Chondrocyte (in vitro differentiated cells): ENCODE measurements around the gene UMAD1. TPM values are rescaled to one million over a fixed set of nuclear protein-coding genes. Genes with fewer than 3 reads are reported as not detected.

Experiments
- DNase-seq: peaks from one replicate; pipeline ENCODE4 v3.0.0; 2021; ENCODE audit warnings: mixed read lengths, low spot score
- H3K27ac Mint-ChIP-seq: one replicate; pipeline ENCODE4 v1.8.0; 2021; ENCODE audit warnings: mild to moderate bottlenecking, moderate library complexity, mixed read lengths; ENCODE audit not compliant: unreplicated experiment
- H3K27me3 Mint-ChIP-seq: 2 replicates; pipeline ENCODE4 v1.8.0; 2021; ENCODE audit warnings: low read depth, mixed read lengths
- H3K36me3 Mint-ChIP-seq: 2 replicates; pipeline ENCODE4 v1.8.0; 2021; ENCODE audit warnings: low read depth, mixed read lengths
- H3K4me1 Mint-ChIP-seq: 2 replicates; pipeline ENCODE4 v1.8.0; 2021; ENCODE audit warnings: low read depth, mild to moderate bottlenecking, mixed read lengths
- H3K4me3 Mint-ChIP-seq: one replicate; pipeline ENCODE4 v1.8.0; 2021; ENCODE audit warnings: mild to moderate bottlenecking, moderate library complexity, mixed read lengths; ENCODE audit not compliant: unreplicated experiment
- H3K9me3 Mint-ChIP-seq: 2 replicates; pipeline ENCODE4 v1.8.0; 2021; ENCODE audit warnings: low read depth, mixed read lengths
- CTCF ChIP-seq: fragments of 200-600 bp; sonication (generic); IDR thresholded peaks from 2 replicates; pipeline ENCODE4 v1.5.0; 2021; ENCODE audit warnings: antibody characterized with exemption, mild to moderate bottlenecking, moderate library complexity
- total RNA-seq: library from RNA; stranded (reverse); gene quantifications from 3 replicates; pipeline ENCODE4 v1.2.1, GENCODE V29; 2021

Gene UMAD1
- total RNA-seq, 1 donor from 2014 or later: 5.5 TPM

- no peak overlapping the region for H3K4me3 Mint-ChIP-seq
- TF ChIP-seq CTCF: no peak
- H3K9me3 Mint-ChIP-seq: no peaks in the 10 kb centered on the region
- no peak for DNase-seq
- H3K4me1 Mint-ChIP-seq: no peaks in the 10 kb centered on the region
- no peak overlapping the region for H3K27ac Mint-ChIP-seq
- no peaks in the 10 kb centered on the region for H3K27me3 Mint-ChIP-seq
- peaks cover 3% of the 10 kb centered on the region for H3K36me3 Mint-ChIP-seq
Observed at GRCh38 chr7:7612519-7612918, 28.0 kb upstream of the UMAD1 start.

- no peak for DNase-seq
- Mint-ChIP-seq H3K36me3 (peaks cover 1% of the 10 kb centered on the region), H3K27ac (no peak overlapping the region), H3K4me1 (no peaks in the 10 kb centered on the region), H3K9me3 (no peaks in the 10 kb centered on the region), H3K27me3 (no peaks in the 10 kb centered on the region), H3K4me3 (no peak overlapping the region)
- TF ChIP-seq CTCF: no peak
Observed at GRCh38 chr7:7613210-7613609, 27.3 kb upstream of the UMAD1 start.

- Mint-ChIP-seq H3K4me3 (no peak overlapping the region), H3K4me1 (no peaks in the 10 kb centered on the region), H3K27ac (no peak overlapping the region), H3K9me3 (no peaks in the 10 kb centered on the region), H3K27me3 (no peaks in the 10 kb centered on the region), H3K36me3 (peaks cover 1% of the 10 kb centered on the region)
- TF ChIP-seq CTCF: no peak
- DNase-seq: no peak
Observed at GRCh38 chr7:7614018-7614741, 26.4 kb upstream of the UMAD1 start.

GRCh38 chr7:7617550-7617949 lies 23.0 kb upstream of the UMAD1 start:
- no peaks in the 10 kb centered on the region for H3K9me3 Mint-ChIP-seq
- TF ChIP-seq CTCF: no peak

GRCh38 chr7:7618410-7618809 lies 22.1 kb upstream of the UMAD1 start:
- Mint-ChIP-seq H3K4me1 (no peaks in the 10 kb centered on the region), H3K27ac (no peak overlapping the region), H3K4me3 (no peak overlapping the region), H3K9me3 (no peaks in the 10 kb centered on the region), H3K36me3 (no peaks in the 10 kb centered on the region), H3K27me3 (no peaks in the 10 kb centered on the region)
- no peak for TF ChIP-seq CTCF
- DNase-seq: no peak

More at GRCh38 chr7:7617550-7617949, 23.0 kb upstream of the UMAD1 start:
- DNase-seq: no peak
- Mint-ChIP-seq H3K27ac (no peak overlapping the region), H3K4me3 (no peak overlapping the region), H3K27me3 (no peaks in the 10 kb centered on the region), H3K4me1 (no peaks in the 10 kb centered on the region), H3K36me3 (no peaks in the 10 kb centered on the region)
